ENCODE data around the gene TLE1. TPM values are rescaled to one million over a fixed set of nuclear protein-coding genes. Genes with fewer than 3 reads are reported as not detected.

The TLE1 gene
- total RNA-seq, 2 donors from 2014 or later = 1.0 to 2.4 TPM

DNA sequence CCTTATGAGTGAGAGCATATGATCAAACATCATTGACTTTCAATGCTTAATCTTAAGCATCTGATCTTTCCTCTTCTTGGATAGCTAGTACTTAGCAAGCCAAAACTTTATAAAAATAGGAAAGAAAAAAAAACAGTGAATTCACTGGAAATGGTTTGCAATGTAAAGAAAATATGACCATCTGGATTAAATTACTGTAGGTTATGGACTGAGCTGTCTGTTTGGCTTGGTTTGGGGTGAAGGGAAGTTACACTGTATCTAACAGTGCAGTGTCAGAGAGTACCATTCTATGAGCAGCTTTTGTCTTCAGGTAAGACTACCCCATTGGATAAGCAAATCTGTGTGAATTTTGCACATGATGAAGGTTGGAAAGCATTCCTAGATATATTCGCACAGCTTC lies 151.4 kb downstream of the TLE1 start:
- Mint-ChIP-seq H3K9me3 (no peaks in the 10 kb centered on the region), H3K27ac (no peak overlapping the region), H3K27me3 (peaks cover 0 to 9% of the 10 kb centered on the region in 2 donors), H3K36me3 (no peaks in the 10 kb centered on the region), H3K4me1 (ENCODE audit: low read depth in 2 of 2) (peaks cover 0 to 21% of the 10 kb centered on the region in 2 donors), H3K4me3 (no peak overlapping the region)
- ATAC-seq (no peak), DNase-seq (ENCODE audit: low spot score) (no peak)

DNA sequence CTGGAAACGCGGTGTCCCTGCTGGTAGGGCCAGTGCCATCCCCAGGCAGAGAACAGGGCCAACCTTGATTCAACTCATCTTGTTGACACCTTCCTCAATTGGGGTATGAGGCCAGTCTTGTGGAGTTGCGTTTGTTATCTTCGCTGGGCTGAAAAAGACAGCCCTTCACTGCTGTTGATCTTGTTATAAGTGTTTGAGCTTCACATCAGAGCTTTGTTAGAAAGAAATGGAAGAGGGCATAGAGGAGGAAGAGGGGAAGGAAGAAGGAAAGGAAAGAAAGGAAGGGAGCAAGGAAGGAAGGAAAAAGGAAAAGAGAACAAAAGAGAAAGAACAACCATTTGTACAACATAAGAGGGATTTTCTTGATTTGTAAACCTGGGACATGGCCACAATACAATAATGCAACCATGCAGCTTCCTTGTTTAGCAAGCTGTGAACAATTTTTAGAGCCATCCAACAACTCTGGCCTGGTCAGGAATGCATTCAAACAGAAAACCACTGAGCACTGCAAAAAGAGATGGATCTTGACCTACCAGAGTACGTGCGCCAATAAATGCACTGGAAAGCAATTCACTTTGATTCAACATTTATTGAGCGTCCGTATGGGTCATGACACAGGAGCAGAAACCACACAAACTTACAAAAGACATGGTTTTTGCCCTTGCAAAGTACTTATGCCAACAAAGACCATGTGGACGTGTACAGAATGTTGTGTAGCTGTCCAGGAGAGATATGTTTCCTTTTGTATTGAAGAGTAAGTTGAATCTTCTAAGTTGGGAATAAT lies 152.9 kb downstream of the TLE1 start:
- H3K27me3 Mint-ChIP-seq = peaks cover 0 to 3% of the 10 kb centered on the region in 2 donors

DNA sequence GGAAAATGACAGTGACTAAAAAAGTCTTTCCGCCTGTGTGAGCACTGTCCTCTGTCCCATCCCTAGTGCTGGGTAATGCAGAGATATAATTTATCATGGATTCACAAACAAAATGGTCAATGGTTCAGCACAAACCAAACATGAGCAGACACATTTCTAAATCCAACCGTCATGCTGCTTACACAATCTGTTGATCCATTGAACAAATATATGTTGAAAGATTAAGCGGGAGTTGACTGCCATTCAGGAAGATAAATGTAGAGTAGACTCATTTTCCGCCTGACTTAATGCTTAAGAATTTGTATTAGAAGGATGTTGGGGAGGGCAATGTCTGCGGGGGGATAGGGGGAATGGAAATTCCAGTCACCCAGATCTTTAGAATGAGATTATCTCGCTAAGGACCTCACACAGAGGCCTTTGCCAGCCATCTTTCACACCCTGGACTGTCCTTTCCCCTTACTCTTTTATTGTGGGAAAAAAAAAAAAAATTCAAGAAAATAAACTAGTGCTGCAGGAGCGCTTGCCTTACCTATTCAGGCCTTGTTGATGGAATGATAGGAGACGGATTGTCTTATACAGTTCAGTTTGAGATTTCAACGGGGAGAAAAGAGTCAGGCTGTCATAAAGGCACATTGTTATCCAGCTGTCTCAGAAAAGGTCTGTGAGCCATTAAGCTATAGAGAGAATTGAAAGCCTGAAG lies 153.7 kb downstream of the TLE1 start:
- no peak overlapping the region for H3K27ac Mint-ChIP-seq
- no peak for ATAC-seq
- no peaks in the 10 kb centered on the region for H3K9me3 Mint-ChIP-seq
- H3K4me1 Mint-ChIP-seq (ENCODE audit: low read depth in 2 of 2) = peaks cover 0 to 17% of the 10 kb centered on the region in 2 donors
- no peak for DNase-seq (ENCODE audit: low spot score)
- peaks cover 3 to 6% of the 10 kb centered on the region in 2 donors for H3K27me3 Mint-ChIP-seq
- no peak overlapping the region for H3K4me3 Mint-ChIP-seq
- no peaks in the 10 kb centered on the region for H3K36me3 Mint-ChIP-seq

More for the DNA sequence above, 152.9 kb downstream of the TLE1 start:
- no peaks in the 10 kb centered on the region for H3K9me3 Mint-ChIP-seq
- ATAC-seq (no peak), DNase-seq (ENCODE audit: low spot score) (no peak)
- H3K27ac Mint-ChIP-seq = no peak overlapping the region
- no peaks in the 10 kb centered on the region for H3K36me3 Mint-ChIP-seq
- H3K4me3 Mint-ChIP-seq = no peak overlapping the region
- H3K4me1 Mint-ChIP-seq (ENCODE audit: low read depth in 2 of 2) = peaks cover 0 to 17% of the 10 kb centered on the region in 2 donors

DNA sequence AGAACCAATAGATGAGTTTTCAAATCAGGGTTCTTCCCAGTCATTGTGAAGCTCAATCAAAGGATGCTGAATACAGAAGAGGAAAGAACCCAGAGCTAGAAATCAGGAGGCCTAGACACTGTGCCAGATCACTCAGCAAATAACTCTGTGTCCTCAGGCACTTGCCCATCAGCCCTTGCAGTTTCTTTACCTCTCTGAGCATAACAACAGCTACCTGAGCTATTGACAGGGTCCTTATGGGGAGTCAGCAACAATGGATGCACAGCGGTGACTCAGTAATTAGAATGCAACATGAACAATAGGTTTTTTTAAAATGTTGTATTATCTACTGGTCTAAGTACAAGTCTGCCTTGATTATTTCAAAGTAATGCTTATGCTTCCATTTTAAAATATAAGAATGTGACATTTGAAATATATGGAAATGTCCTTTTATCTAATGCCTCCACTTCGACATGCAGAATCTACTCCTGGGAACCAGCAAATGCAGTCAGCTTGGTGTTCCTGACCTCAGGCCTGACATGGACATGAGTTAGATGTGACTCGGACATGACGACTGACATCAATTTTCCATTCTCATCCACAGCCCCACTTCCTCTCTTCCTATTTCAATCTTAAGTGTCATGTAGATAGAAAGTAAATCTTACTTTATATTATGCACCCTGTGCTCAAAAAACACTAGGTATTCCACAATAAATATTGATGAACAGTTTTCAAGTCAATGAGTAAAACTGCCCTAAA lies 155.0 kb downstream of the TLE1 start:
- H3K4me3 Mint-ChIP-seq = no peak overlapping the region
- H3K4me1 Mint-ChIP-seq (ENCODE audit: low read depth in 2 of 2) = peaks cover 0 to 10% of the 10 kb centered on the region in 2 donors
- no peak for DNase-seq (ENCODE audit: low spot score)
- ATAC-seq = no peak
- H3K27ac Mint-ChIP-seq = no peak overlapping the region
- no peaks in the 10 kb centered on the region for H3K9me3 Mint-ChIP-seq
- no peaks in the 10 kb centered on the region for H3K36me3 Mint-ChIP-seq
- peaks cover 3 to 6% of the 10 kb centered on the region in 2 donors for H3K27me3 Mint-ChIP-seq

Other genes with a start within 250 kb of the TLE1 start
- gene SPATA31D4, start 238.9 kb upstream of the TLE1 start, total RNA-seq = not detected

Measured in natural killer cell treated with Interleukin-12 subunit alpha and Interleukin-12 subunit beta and Interleukin-15 and Interleukin-18, amount 100 ng/mL, for 72 hours (primary cell).